ENCODE results near the gene TMIGD3. TPM values are rescaled to one million over a fixed set of nuclear protein-coding genes. Genes with fewer than 3 reads are reported as not detected.

Gene TMIGD3
- total and polyA plus RNA-seq, 2 donors (not counting 1 experiment from before 2014, with no cell fraction given), result not detected

DNA sequence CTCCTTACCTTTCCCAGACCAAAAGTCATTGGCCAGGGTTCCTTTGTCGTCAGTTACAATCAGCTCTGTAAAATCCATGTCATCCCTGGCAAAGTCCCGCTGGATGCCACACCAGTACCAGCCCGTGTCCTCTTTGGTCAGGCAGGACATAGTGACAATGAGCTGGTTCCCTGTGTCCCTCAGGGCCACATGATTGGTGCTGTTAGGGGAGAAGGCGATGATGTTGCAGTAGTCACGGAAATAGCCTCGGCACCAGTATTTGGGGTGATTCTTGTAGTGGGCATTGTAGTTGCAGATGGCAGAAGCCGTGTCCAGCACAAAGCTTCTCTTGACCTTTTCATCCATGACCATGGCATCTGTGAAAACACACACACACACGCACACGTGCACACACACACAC lies 14.8 kb downstream of the TMIGD3 start:
- Histone ChIP-seq H3K9me3 (ENCODE audit: control insufficient read depth, insufficient read depth, low read depth, low read length) (no peaks in the 10 kb centered on the region), H3K27ac (ENCODE audit: insufficient read depth, low read length) (no peak overlapping the region), H3K9ac (ENCODE audit: insufficient read depth, low read length) (no peak overlapping the region), H4K20me1 (ENCODE audit: control insufficient read depth, extremely low read depth, insufficient read depth, low read length) (no peaks in the 10 kb centered on the region), H3K4me2 (ENCODE audit: extremely low read depth, insufficient read depth, low read length) (no peak overlapping the region), H3K4me1 (ENCODE audit: control insufficient read depth, extremely low read depth, insufficient read depth, low read length) (no peaks in the 10 kb centered on the region), H3K36me3 (ENCODE audit: control insufficient read depth, insufficient read depth, low read length) (no peaks in the 10 kb centered on the region), H3K27me3 (ENCODE audit: control insufficient read depth, insufficient read depth, low read length) (peaks cover 11% of the 10 kb centered on the region), H2AFZ (ENCODE audit: low read length) (no peak overlapping the region), H3K4me3 (replicated peaks in 1 of 4; ENCODE audit: control extremely low read depth in 1 of 4, insufficient read depth in 1 of 4, low read depth in 3 of 4, low read length in 4 of 4) (no peak overlapping the region), H3K79me2 (ENCODE audit: control insufficient read depth, insufficient read depth, low read length) (no peaks in the 10 kb centered on the region)
- DNase-seq (ENCODE audit: low read depth in 2 of 2), result no peak
- TF ChIP-seq, protein P1, sequence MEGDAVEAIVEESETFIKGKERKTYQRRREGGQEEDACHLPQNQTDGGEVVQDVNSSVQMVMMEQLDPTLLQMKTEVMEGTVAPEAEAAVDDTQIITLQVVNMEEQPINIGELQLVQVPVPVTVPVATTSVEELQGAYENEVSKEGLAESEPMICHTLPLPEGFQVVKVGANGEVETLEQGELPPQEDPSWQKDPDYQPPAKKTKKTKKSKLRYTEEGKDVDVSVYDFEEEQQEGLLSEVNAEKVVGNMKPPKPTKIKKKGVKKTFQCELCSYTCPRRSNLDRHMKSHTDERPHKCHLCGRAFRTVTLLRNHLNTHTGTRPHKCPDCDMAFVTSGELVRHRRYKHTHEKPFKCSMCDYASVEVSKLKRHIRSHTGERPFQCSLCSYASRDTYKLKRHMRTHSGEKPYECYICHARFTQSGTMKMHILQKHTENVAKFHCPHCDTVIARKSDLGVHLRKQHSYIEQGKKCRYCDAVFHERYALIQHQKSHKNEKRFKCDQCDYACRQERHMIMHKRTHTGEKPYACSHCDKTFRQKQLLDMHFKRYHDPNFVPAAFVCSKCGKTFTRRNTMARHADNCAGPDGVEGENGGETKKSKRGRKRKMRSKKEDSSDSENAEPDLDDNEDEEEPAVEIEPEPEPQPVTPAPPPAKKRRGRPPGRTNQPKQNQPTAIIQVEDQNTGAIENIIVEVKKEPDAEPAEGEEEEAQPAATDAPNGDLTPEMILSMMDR (conservative IDR thresholded peaks at IDR 0.05 in 1 of 2, IDR thresholded peaks at IDR 0.05 in 1 of 2; ENCODE audit: low read depth in 1 of 2, low read length in 2 of 2), result no peak
- no peak for TF ChIP-seq EZH2 (IDR thresholded peaks at IDR 0.05; ENCODE audit: low read length, missing control alignments)

DNA sequence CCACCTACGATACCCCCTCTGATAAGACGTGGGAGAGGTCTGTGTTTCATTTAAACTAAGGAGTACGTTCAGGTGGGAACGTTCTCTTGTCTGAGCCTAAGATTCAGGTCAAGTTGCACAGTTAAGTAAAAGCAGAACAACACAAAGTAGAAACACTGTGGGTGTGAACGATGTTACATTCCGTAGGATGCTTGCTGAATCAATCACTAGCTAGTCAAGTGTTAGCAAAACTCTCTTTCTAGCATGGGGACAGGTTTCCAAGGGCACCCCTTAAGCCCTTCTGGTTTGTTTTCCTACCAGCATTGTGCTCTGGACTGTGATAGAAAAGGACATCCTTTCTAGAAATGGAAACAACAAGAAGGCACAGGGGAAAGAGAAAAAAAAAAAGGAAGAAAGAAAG lies 16.3 kb downstream of the TMIGD3 start:
- no peaks in the 10 kb centered on the region for H3K4me1 ChIP-seq (ENCODE audit: control insufficient read depth, extremely low read depth, insufficient read depth, low read length)
- no peaks in the 10 kb centered on the region for H3K9me3 ChIP-seq (ENCODE audit: control insufficient read depth, insufficient read depth, low read depth, low read length)
- H3K9ac ChIP-seq (ENCODE audit: insufficient read depth, low read length), result no peak overlapping the region
- no peaks in the 10 kb centered on the region for H3K79me2 ChIP-seq (ENCODE audit: control insufficient read depth, insufficient read depth, low read length)
- DNase-seq (ENCODE audit: low read depth in 2 of 2), result no peak
- H3K27me3 ChIP-seq (ENCODE audit: control insufficient read depth, insufficient read depth, low read length), result peaks cover 7% of the 10 kb centered on the region
- H3K36me3 ChIP-seq (ENCODE audit: control insufficient read depth, insufficient read depth, low read length), result no peaks in the 10 kb centered on the region
- H3K27ac ChIP-seq (ENCODE audit: insufficient read depth, low read length), result no peak overlapping the region
- no peak overlapping the region for H3K4me2 ChIP-seq (ENCODE audit: extremely low read depth, insufficient read depth, low read length)
- no peak overlapping the region for H2AFZ ChIP-seq (ENCODE audit: low read length)
- TF ChIP-seq EZH2 (IDR thresholded peaks at IDR 0.05; ENCODE audit: low read length, missing control alignments), result no peak
- TF ChIP-seq, protein P1 (conservative IDR thresholded peaks at IDR 0.05 in 1 of 2, IDR thresholded peaks at IDR 0.05 in 1 of 2; ENCODE audit: low read depth in 1 of 2, low read length in 2 of 2), result no peak
- H3K4me3 ChIP-seq (replicated peaks in 1 of 4; ENCODE audit: control extremely low read depth in 1 of 4, insufficient read depth in 1 of 4, low read depth in 3 of 4, low read length in 4 of 4), result no peak overlapping the region
- H4K20me1 ChIP-seq (ENCODE audit: control insufficient read depth, extremely low read depth, insufficient read depth, low read length), result no peaks in the 10 kb centered on the region

DNA sequence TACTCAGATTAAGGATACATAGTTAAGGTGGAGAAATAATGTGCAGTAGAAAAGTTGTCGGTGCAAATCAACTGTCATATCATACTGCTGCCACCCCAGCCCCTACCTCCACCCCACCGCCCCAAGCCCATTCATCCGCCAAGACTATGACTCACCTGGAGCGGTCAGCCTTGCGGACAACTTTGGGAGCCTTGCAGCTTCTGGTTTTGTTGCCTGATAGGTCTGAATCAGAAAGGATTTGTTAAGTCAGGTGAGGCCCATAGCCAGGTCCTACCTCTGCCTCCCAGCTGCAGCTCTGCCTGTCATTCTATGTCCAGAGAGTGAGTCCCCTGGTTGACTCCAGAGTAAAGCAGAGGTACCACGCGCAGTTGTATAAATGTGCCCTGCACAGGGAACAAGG lies 17.0 kb downstream of the TMIGD3 start:
- H3K9me3 ChIP-seq (ENCODE audit: control insufficient read depth, insufficient read depth, low read depth, low read length), result no peaks in the 10 kb centered on the region
- TF ChIP-seq, protein P1 (conservative IDR thresholded peaks at IDR 0.05 in 1 of 2, IDR thresholded peaks at IDR 0.05 in 1 of 2; ENCODE audit: low read depth in 1 of 2, low read length in 2 of 2), result no peak
- no peak for TF ChIP-seq EZH2 (IDR thresholded peaks at IDR 0.05; ENCODE audit: low read length, missing control alignments)
- no peaks in the 10 kb centered on the region for H3K4me1 ChIP-seq (ENCODE audit: control insufficient read depth, extremely low read depth, insufficient read depth, low read length)
- no peak overlapping the region for H3K4me2 ChIP-seq (ENCODE audit: extremely low read depth, insufficient read depth, low read length)
- no peaks in the 10 kb centered on the region for H3K79me2 ChIP-seq (ENCODE audit: control insufficient read depth, insufficient read depth, low read length)
- no peak overlapping the region for H2AFZ ChIP-seq (ENCODE audit: low read length)
- H4K20me1 ChIP-seq (ENCODE audit: control insufficient read depth, extremely low read depth, insufficient read depth, low read length), result no peaks in the 10 kb centered on the region
- DNase-seq (ENCODE audit: low read depth in 2 of 2), result no peak
- no peaks in the 10 kb centered on the region for H3K36me3 ChIP-seq (ENCODE audit: control insufficient read depth, insufficient read depth, low read length)
- H3K27me3 ChIP-seq (ENCODE audit: control insufficient read depth, insufficient read depth, low read length), result peaks cover 7% of the 10 kb centered on the region
- no peak overlapping the region for H3K27ac ChIP-seq (ENCODE audit: insufficient read depth, low read length)
- H3K4me3 ChIP-seq (replicated peaks in 1 of 4; ENCODE audit: control extremely low read depth in 1 of 4, insufficient read depth in 1 of 4, low read depth in 3 of 4, low read length in 4 of 4), result no peak overlapping the region
- no peak overlapping the region for H3K9ac ChIP-seq (ENCODE audit: insufficient read depth, low read length)

Measured in fibroblast of lung (primary cell).